Panc1 (cell line): ENCODE results near the gene UQCC5. TPM values are rescaled to one million over a fixed set of nuclear protein-coding genes. Genes with fewer than 3 reads are reported as not detected.

ENCODE experiments used
- ATAC-seq: fragments of 200-7000 bp; cut with Tn5 transposase; 2 replicates; pipeline ENCODE4 v1.9.1; 2020; ENCODE audit warnings: mild to moderate bottlenecking, moderate library complexity
- BruUV-seq: library from RNA; stranded (reverse); fragments of 400-500 nt; replicated peaks from 2 replicates; lab custom pipeline; 2021; lab: Mats Ljungman, UMichigan
- CTCF ChIA-PET: fragments of 300-600 bp; sonication (Branson Sonifier 250); formaldehyde crosslinking; loops from one replicate; lab custom pipeline; 2022; ENCODE audit warnings: antibody characterized with exemption; lab: Charles Lee
- POLR2A ChIA-PET: fragments of 300-600 bp; sonication (Branson Sonifier 250); formaldehyde crosslinking; loops from one replicate; lab custom pipeline; 2022; ENCODE audit warnings: antibody characterized with exemption; lab: Charles Lee
- DNase-seq: peaks from one replicate; pipeline ENCODE4 v3.0.0-alpha.2; 2010; ENCODE audit warnings: low read depth, low spot score
- H3K27ac ChIP-seq: 2 replicates; pipeline ENCODE4 v1.5.1; 2011; ENCODE audit warnings: mild to moderate bottlenecking, low read length, inconsistent platforms
- H3K27me3 ChIP-seq: fragments of 200-500 bp; sonication (Bioruptor generic); 2 replicates; pipeline ENCODE4 v1.6.0; 2014; ENCODE audit warnings: low read length, inconsistent platforms; ENCODE audit not compliant: control insufficient read depth, insufficient read depth
- H3K36me3 ChIP-seq: fragments of 200-500 bp; sonication (Bioruptor generic); 2 replicates; pipeline ENCODE4 v1.5.1; 2014; ENCODE audit warnings: inconsistent platforms, mild to moderate bottlenecking, low read length, moderate library complexity; ENCODE audit not compliant: control insufficient read depth, insufficient read depth
- H3K4me1 ChIP-seq: 2 replicates; pipeline ENCODE4 v1.5.1; 2011; ENCODE audit warnings: inconsistent platforms, mild to moderate bottlenecking, low read length, moderate library complexity; ENCODE audit not compliant: control insufficient read depth, insufficient read depth
- H3K4me3 ChIP-seq, 2 experiments: 2 replicates each; pipeline ENCODE4 v1.5.1; 2011 to 2012; ENCODE audit warnings: low read depth in 2 of 2, low read length in 2 of 2, mild to moderate bottlenecking in 2 of 2, inconsistent platforms in 1 of 2, moderate library complexity in 1 of 2
- H3K9me3 ChIP-seq: fragments of 200-500 bp; sonication (Bioruptor generic); 2 replicates; pipeline ENCODE4 v1.5.1; 2014; ENCODE audit warnings: low read depth, mild to moderate bottlenecking, inconsistent platforms, low read length, moderate library complexity; ENCODE audit not compliant: control insufficient read depth, insufficient read depth
- POLR2AphosphoS5 ChIP-seq: IDR thresholded peaks from 2 replicates; pipeline ENCODE4 v1.6.1; 2012; ENCODE audit warnings: mild to moderate bottlenecking, low read depth, low read length, moderate library complexity
- SIN3A ChIP-seq: IDR thresholded peaks from 2 replicates; pipeline ENCODE4 v1.6.1; 2012; ENCODE audit warnings: low read depth, mild to moderate bottlenecking, low read length, moderate library complexity, borderline replicate concordance; ENCODE audit not compliant: insufficient read depth
- TCF7L2 ChIP-seq: IDR thresholded peaks from 2 replicates; pipeline ENCODE4 v1.6.1; 2011; ENCODE audit warnings: mild to moderate bottlenecking, low read depth, low read length, inconsistent platforms
- in situ Hi-C: cut with HindIII; loops from 2 replicates; pipeline ENCODE4 v1.10.0; 2016; ENCODE audit warnings: low sequenced_read_pairs, low pct_unique_long_range_greater_than_20kb
- intact Hi-C: fragments of 100-400 bp; cut with micrococcal nuclease; formaldehyde crosslinking; loops from one replicate; pipeline ENCODE4 v1.10.0; 2022; ENCODE audit not compliant: unreplicated experiment
- total RNA-seq: library from RNA; stranded (reverse); gene quantifications from one replicate; pipeline ENCODE4 v1.2.1, GENCODE V29; 2021; ENCODE audit not compliant: unreplicated experiment
- TF ChIP-seq, protein P1 (sequence below): fragments of 450-650 bp; IDR thresholded peaks from 2 replicates; pipeline ENCODE4 v1.5.1; 2017; ENCODE audit warnings: mild to moderate bottlenecking
- TF ChIP-seq, protein P2 (sequence below), 2 experiments: IDR thresholded peaks; 2 replicates each; pipeline ENCODE4 v1.6.1; 2011 to 2012; ENCODE audit warnings: low read depth in 2 of 2, control low read depth in 1 of 2, low read length in 1 of 2, mild to moderate bottlenecking in 1 of 2, moderate library complexity in 1 of 2; ENCODE audit not compliant: insufficient read depth in 1 of 2

Gene UQCC5
- total RNA-seq, 1 experiment from 2014 or later = 27.3 TPM

DNA sequence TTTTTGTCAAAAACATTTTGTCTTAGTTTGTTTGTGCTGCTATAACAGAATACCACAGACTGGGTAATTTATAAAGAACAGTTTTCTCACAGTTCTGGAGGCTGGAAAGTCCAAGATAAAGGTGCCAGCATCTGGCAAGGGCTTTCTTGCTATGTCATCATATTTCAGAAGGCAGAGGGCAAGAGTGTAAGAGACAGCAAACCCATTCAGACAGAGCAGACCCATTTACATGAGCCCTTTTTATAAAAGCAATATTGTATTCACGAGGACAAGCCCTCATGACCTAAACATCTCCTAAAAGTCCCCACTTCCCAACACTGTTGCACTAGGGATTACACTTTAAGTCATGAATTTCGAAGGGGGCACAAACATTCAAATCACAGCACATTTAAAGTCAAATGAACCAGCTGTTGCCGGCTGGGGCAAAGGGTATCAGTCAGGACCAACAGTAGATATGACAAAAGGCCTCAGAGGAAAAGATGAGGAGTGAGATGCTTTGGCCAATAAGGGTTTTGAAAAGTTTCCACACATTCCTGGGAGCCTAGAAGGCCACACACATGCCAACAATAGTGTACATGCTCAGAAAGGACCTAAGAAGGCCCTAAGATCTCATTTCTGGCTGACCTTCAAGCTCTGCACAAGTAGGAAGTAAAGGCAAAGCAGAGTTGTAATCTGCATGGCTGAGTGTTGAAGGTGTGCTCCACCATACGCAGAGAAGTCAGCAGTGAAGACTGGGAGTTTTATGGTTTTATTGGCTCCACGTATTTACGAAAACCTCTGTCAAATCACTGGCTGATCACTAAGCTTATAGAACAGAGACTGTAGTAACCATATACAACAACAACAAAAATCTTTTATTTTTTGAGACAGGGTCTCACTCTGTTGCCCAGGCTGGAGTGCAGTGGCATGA lies 37.9 kb downstream of the UQCC5 start:
- intact Hi-C loops (no loop called here), in situ Hi-C loops (no loop called here)
- no peak for ATAC-seq
- no TSS peak for BruUV-seq
- no peak for DNase-seq
- H3K9me3 ChIP-seq = no peaks in the 10 kb centered on the region
- CTCF ChIA-PET = no interaction called here
- H3K27me3 ChIP-seq = no peaks in the 10 kb centered on the region
- H3K36me3 ChIP-seq = peaks cover 7% of the 10 kb centered on the region; the same call in 1 of the 2 replicates
- no peak overlapping the region for H3K27ac ChIP-seq
- H3K4me1 ChIP-seq = no peaks in the 10 kb centered on the region
- TF ChIP-seq POLR2AphosphoS5 = no peak
- no peak for TF ChIP-seq TCF7L2
- TF ChIP-seq, protein P1, sequence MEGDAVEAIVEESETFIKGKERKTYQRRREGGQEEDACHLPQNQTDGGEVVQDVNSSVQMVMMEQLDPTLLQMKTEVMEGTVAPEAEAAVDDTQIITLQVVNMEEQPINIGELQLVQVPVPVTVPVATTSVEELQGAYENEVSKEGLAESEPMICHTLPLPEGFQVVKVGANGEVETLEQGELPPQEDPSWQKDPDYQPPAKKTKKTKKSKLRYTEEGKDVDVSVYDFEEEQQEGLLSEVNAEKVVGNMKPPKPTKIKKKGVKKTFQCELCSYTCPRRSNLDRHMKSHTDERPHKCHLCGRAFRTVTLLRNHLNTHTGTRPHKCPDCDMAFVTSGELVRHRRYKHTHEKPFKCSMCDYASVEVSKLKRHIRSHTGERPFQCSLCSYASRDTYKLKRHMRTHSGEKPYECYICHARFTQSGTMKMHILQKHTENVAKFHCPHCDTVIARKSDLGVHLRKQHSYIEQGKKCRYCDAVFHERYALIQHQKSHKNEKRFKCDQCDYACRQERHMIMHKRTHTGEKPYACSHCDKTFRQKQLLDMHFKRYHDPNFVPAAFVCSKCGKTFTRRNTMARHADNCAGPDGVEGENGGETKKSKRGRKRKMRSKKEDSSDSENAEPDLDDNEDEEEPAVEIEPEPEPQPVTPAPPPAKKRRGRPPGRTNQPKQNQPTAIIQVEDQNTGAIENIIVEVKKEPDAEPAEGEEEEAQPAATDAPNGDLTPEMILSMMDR = no peak
- TF ChIP-seq SIN3A = no peak
- TF ChIP-seq, protein P2, sequence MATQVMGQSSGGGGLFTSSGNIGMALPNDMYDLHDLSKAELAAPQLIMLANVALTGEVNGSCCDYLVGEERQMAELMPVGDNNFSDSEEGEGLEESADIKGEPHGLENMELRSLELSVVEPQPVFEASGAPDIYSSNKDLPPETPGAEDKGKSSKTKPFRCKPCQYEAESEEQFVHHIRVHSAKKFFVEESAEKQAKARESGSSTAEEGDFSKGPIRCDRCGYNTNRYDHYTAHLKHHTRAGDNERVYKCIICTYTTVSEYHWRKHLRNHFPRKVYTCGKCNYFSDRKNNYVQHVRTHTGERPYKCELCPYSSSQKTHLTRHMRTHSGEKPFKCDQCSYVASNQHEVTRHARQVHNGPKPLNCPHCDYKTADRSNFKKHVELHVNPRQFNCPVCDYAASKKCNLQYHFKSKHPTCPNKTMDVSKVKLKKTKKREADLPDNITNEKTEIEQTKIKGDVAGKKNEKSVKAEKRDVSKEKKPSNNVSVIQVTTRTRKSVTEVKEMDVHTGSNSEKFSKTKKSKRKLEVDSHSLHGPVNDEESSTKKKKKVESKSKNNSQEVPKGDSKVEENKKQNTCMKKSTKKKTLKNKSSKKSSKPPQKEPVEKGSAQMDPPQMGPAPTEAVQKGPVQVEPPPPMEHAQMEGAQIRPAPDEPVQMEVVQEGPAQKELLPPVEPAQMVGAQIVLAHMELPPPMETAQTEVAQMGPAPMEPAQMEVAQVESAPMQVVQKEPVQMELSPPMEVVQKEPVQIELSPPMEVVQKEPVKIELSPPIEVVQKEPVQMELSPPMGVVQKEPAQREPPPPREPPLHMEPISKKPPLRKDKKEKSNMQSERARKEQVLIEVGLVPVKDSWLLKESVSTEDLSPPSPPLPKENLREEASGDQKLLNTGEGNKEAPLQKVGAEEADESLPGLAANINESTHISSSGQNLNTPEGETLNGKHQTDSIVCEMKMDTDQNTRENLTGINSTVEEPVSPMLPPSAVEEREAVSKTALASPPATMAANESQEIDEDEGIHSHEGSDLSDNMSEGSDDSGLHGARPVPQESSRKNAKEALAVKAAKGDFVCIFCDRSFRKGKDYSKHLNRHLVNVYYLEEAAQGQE (IDR thresholded peaks at IDR 0.05; ENCODE audit: insufficient read depth in 1 of 2, low read depth in 2 of 2, low read length in 1 of 2) = no peak
- POLR2A ChIA-PET = no interaction called here
- H3K4me3 ChIP-seq = no peak overlapping the region

Other genes with a start within 250 kb of the UQCC5 start
- gene GLYCTK, start 248.8 kb upstream of the UQCC5 start, total RNA-seq = 6.5 TPM
- 2.4 TPM for gene DNAH1, start 220.3 kb upstream of the UQCC5 start, total RNA-seq
- 69.6 TPM for gene BAP1, start 126.6 kb upstream of the UQCC5 start, total RNA-seq
- 12.0 TPM for gene PHF7, start 125.9 kb upstream of the UQCC5 start, total RNA-seq
- gene SEMA3G, start 91.5 kb upstream of the UQCC5 start, total RNA-seq = 1.6 TPM
- 5.2 TPM for gene TNNC1, start 82.6 kb upstream of the UQCC5 start, total RNA-seq
- gene NISCH, start 81.0 kb upstream of the UQCC5 start, total RNA-seq = 63.4 TPM
- gene STAB1, start 41.3 kb upstream of the UQCC5 start, total RNA-seq = 0.39 TPM
- gene NT5DC2, start 2.7 kb upstream of the UQCC5 start, total RNA-seq = 137 TPM
- 43.5 TPM for gene PBRM1, start 149.3 kb downstream of the UQCC5 start, total RNA-seq
- gene GNL3, start 149.4 kb downstream of the UQCC5 start, total RNA-seq = 88.9 TPM
- gene GLT8D1, start 169.2 kb downstream of the UQCC5 start, total RNA-seq = 51.3 TPM
- 93.2 TPM for gene SPCS1, start 169.5 kb downstream of the UQCC5 start, total RNA-seq
- gene NEK4, start 234.3 kb downstream of the UQCC5 start, total RNA-seq = 22.9 TPM
- 0.31 TPM for gene ITIH1, start 241.0 kb downstream of the UQCC5 start, total RNA-seq